Measurements from ENCODE around the gene ZFP92.

DNA sequence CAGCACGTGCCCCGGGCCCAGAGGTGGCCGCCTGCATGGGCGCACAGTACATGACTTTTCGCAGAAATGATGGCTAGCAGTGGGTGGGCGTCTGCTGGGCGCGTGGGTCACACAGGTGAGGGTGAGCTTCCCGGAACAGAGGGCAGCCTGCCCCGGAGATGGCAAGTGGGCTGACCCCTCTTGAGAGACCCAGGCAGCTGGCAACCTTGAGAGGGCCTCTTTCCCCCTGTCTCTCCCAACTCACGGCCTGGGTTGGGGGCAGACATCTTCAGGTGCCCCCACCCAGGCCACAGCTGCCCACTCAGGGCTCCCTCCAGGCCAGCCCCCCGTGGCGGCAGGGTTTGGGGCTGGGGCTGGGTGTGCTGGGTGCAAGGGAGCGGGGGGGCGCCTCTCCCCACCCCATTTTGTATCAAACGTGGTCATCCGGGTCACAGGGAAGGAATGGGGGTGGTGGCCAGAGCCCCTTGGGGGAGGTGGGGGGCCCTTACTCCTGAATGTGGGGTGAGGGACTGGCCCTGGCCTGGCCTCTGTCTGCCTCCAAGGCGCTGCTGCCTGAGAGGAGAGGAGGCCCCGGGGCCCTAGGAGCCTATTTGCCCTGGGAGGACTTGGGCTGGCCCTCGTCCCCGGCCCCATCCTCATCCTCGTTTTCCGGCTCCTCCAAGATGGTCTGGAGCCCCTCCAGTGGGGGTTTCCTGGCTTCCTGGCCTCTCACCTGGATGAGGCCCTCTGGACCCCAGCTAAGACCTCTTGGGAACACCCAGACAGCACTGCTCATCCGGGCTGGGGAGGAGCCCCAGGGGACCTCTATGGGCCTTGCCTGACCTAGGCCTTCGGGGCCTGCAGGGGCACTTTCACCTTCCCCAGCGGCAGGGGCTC lies 14.7 kb upstream of the ZFP92 start:
- TF ChIP-seq, protein P1, sequence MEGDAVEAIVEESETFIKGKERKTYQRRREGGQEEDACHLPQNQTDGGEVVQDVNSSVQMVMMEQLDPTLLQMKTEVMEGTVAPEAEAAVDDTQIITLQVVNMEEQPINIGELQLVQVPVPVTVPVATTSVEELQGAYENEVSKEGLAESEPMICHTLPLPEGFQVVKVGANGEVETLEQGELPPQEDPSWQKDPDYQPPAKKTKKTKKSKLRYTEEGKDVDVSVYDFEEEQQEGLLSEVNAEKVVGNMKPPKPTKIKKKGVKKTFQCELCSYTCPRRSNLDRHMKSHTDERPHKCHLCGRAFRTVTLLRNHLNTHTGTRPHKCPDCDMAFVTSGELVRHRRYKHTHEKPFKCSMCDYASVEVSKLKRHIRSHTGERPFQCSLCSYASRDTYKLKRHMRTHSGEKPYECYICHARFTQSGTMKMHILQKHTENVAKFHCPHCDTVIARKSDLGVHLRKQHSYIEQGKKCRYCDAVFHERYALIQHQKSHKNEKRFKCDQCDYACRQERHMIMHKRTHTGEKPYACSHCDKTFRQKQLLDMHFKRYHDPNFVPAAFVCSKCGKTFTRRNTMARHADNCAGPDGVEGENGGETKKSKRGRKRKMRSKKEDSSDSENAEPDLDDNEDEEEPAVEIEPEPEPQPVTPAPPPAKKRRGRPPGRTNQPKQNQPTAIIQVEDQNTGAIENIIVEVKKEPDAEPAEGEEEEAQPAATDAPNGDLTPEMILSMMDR (IDR thresholded peaks at IDR 0.05; ENCODE audit: insufficient read depth, low read depth, low read length): no peak
- TF ChIP-seq EZH2 (IDR thresholded peaks at IDR 0.05; ENCODE audit: insufficient read depth, low read length): no peak

All from astrocyte (in vitro differentiated cells and primary cell).